Upper lobe of left lung (tissue), 6 donors: Measurements from ENCODE around the gene ASTN2. TPM values are rescaled to one million over a fixed set of nuclear protein-coding genes. Genes with fewer than 3 reads are reported as not detected.

Experiments used
- ATAC-seq, 2 donors: fragments of 200-7000 bp; cut with Tn5 transposase; one replicate each; pipeline ENCODE4 v1.9.1; 2022; ENCODE audit warnings: mild to moderate bottlenecking in 2 of 2, moderate library complexity in 2 of 2; ENCODE audit not compliant: low FRiP score in 2 of 2
- DNase-seq, 2 donors: peaks; one replicate each; pipeline ENCODE4 v3.0.0-alpha.2; 2019 to 2020
- H3K27ac ChIP-seq, 4 donors: fragments of 200-600 bp; sonication (generic); one replicate each; pipeline ENCODE4 v1.5.1; 2016 to 2019
- H3K27me3 ChIP-seq, 4 donors: fragments of 200-600 bp; sonication (generic); one replicate each; pipeline ENCODE4 v1.5.1; 2017 to 2019
- H3K36me3 ChIP-seq, 4 donors: fragments of 200-600 bp; sonication (generic); one replicate each; pipeline ENCODE4 v1.5.1; 2016 to 2019
- H3K4me1 ChIP-seq, 4 donors: fragments of 200-600 bp; sonication (generic); one replicate each; pipeline ENCODE4 v1.5.1; 2018 to 2019
- H3K4me3 ChIP-seq, 4 donors: fragments of 200-600 bp; sonication (generic); one replicate each; pipeline ENCODE4 v1.5.1; 2017 to 2019; ENCODE audit warnings: mild to moderate bottlenecking in 2 of 4, moderate library complexity in 1 of 4
- H3K9me3 ChIP-seq, 4 donors: fragments of 200-600 bp; sonication (generic); one replicate each; pipeline ENCODE4 v1.5.1; 2018 to 2019
- EP300 ChIP-seq, 4 donors: sonication (generic); formaldehyde crosslinking; IDR thresholded peaks; one replicate each; pipeline ENCODE4 v1.5.1; 2017; ENCODE audit warnings: antibody characterized with exemption in 4 of 4, control low read depth in 2 of 4
- POLR2A ChIP-seq, 4 donors: fragments of 450-650 bp; IDR thresholded peaks; one replicate each; pipeline ENCODE4 v1.5.1; 2016 to 2017; ENCODE audit warnings: antibody characterized with exemption in 4 of 4, mild to moderate bottlenecking in 2 of 4
- POLR2AphosphoS5 ChIP-seq, 2 donors: sonication (generic); formaldehyde crosslinking; IDR thresholded peaks; one replicate each; pipeline ENCODE4 v1.5.1; 2017; ENCODE audit warnings: antibody characterized with exemption in 2 of 2
- WGBS, 2 donors: methylation state at CpG; one replicate each; pipeline ENCODE4 v1.1.5; 2017 to 2018; 5-methylcytosine and 5-hydroxymethylcytosine counted together
- total RNA-seq, 6 donors: library from RNA; depleted of rRNA in 4 of 6; stranded (reverse); fragments of >200 nt in 4 of 6; gene quantifications; one replicate each; pipeline versions ENCODE4 v1.1.0 to v1.2.1, GENCODE V29; 2016 to 2021
- TF ChIP-seq, protein P1 (sequence below), 6 experiments: fragments of 450-650 bp in 4 of 6; fragments of 200-600 bp in 2 of 6; sonication (generic) in 2 of 6; IDR thresholded peaks; one replicate each; pipeline ENCODE4 v1.5.1; 2016 to 2019; ENCODE audit warnings: antibody characterized with exemption in 6 of 6
- donor health status: DM: no; HTN: no; CAD: no; lungs with moderate emphysema.
- donor health status: DM: no; HTN: yes; CAD: no; lungs with severe emphysema.

ASTN2 gene
- total RNA-seq, 6 donors from 2014 or later = 2.0 to 7.5 (median 3.4) TPM

DNA sequence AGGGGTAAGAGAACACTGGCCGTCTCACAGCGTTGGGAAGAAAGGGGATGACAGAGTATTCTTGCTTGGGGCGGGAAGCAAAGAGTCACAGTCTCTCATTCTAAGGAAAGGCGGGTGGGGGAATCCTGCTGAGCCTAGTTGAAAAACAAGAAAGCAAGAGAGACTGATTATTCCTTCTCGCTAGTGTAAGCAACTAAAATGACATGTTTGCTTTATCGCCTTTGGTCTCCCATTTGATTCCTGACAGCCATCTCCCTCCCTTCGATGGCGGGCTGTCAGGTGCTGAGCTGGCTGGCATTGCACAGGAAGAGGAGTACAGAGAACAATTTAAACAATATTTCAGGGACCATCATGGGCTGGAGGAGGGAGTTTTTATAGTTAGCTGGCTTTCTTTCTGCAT is 331.3 kb downstream of the ASTN2 start:
- Histone ChIP-seq H3K4me1 (no peaks in the 10 kb centered on the region), H3K4me3 (no peak overlapping the region), H3K27me3 (no peaks in the 10 kb centered on the region), H3K9me3 (no peaks in the 10 kb centered on the region), H3K27ac (no peak overlapping the region), H3K36me3 (no peaks in the 10 kb centered on the region)
- WGBS, 2 donors = 47 to 53% methylated on average over 8 of the region's 8 CpGs
- DNase-seq = no peak
- no peak for TF ChIP-seq POLR2A (IDR thresholded peaks at IDR 0.05)
- TF ChIP-seq, protein P1, sequence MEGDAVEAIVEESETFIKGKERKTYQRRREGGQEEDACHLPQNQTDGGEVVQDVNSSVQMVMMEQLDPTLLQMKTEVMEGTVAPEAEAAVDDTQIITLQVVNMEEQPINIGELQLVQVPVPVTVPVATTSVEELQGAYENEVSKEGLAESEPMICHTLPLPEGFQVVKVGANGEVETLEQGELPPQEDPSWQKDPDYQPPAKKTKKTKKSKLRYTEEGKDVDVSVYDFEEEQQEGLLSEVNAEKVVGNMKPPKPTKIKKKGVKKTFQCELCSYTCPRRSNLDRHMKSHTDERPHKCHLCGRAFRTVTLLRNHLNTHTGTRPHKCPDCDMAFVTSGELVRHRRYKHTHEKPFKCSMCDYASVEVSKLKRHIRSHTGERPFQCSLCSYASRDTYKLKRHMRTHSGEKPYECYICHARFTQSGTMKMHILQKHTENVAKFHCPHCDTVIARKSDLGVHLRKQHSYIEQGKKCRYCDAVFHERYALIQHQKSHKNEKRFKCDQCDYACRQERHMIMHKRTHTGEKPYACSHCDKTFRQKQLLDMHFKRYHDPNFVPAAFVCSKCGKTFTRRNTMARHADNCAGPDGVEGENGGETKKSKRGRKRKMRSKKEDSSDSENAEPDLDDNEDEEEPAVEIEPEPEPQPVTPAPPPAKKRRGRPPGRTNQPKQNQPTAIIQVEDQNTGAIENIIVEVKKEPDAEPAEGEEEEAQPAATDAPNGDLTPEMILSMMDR (IDR thresholded peaks at IDR 0.05) = no peak
- ATAC-seq = no peak

DNA sequence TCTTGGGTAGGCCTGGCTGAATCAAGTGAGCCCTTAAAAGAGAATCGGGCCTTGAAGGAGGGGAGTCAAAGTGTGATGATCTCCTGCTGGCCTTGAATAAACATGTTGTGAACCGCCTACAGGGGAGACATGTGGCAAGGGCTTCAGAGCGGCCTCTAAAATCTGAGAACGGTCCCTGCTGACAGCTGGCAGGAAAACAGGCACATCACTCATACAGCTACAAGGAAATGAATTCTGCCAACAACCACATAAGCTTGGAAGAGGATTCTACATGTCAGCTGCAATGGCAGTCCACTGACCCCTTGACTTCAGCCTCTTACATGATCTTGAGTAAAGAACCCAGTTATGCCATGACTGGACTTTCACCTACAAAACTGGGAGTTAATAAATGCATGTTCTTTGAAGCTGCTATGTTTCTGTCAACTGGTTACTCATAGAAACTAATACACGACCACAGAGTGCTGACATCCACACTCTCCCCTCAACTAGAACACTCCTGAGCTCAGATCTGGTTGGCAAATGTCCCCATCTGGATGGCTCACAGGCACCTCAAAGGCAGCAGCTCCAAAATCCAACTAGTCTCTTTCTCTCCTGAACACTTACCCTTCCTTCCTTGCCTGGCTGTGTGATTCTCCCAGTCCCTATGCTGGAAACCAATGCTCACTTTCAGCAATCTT is 333.1 kb downstream of the ASTN2 start:
- H3K4me3 ChIP-seq = no peak overlapping the region
- no peak for ATAC-seq
- no peaks in the 10 kb centered on the region for H3K27me3 ChIP-seq
- no peaks in the 10 kb centered on the region for H3K36me3 ChIP-seq
- no peak for DNase-seq
- H3K9me3 ChIP-seq = no peaks in the 10 kb centered on the region
- H3K27ac ChIP-seq = no peak overlapping the region
- WGBS, 2 donors = 31 to 36% methylated on average over 5 of the region's 5 CpGs
- TF ChIP-seq POLR2AphosphoS5 (IDR thresholded peaks at IDR 0.05) (no peak), EP300 (IDR thresholded peaks at IDR 0.05) (no peak), POLR2A (IDR thresholded peaks at IDR 0.05) (no peak)
- TF ChIP-seq, protein P1 (IDR thresholded peaks at IDR 0.05) = no peak
- H3K4me1 ChIP-seq = no peaks in the 10 kb centered on the region

DNA sequence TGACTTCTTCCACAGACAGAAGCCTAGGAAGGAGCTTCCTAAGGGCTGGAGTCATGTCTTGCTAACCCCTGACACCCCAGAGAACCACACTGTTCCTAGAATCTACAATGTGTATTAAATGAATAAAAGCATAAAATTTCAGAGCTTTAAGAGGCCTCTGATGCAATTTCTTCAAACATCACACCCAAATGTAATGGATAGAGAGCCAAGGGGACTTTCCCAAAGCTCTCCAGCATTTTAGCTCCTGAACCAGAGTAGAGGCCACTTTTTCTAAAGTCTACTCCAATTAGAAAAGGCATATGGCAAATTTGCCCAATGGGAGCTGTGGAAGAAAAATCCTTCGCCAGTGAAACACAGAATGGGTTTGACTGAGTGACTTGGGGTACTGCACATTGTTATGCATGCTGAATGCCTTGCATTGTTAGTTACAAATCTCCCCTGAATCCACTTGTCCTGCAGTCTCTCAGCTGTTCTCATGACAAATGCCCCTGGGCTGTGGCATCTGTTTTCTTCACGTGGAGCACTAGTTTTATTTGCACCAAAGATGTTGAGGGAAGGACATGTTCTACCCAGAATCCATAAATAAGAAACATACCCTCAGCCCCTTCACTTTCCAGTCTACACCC is 334.0 kb downstream of the ASTN2 start:
- Histone ChIP-seq H3K4me3 (no peak overlapping the region), H3K9me3 (no peaks in the 10 kb centered on the region), H3K36me3 (no peaks in the 10 kb centered on the region), H3K27ac (no peak overlapping the region), H3K4me1 (no peaks in the 10 kb centered on the region), H3K27me3 (no peaks in the 10 kb centered on the region)
- ATAC-seq = no peak
- TF ChIP-seq, protein P1 (IDR thresholded peaks at IDR 0.05) = no peak
- no peak for TF ChIP-seq POLR2AphosphoS5 (IDR thresholded peaks at IDR 0.05)
- no peak for TF ChIP-seq EP300 (IDR thresholded peaks at IDR 0.05)
- no peak for TF ChIP-seq POLR2A (IDR thresholded peaks at IDR 0.05)
- DNase-seq = no peak
- 47 to 77% methylated on average over 2 of the region's 2 CpGs for WGBS, 2 donors

DNA sequence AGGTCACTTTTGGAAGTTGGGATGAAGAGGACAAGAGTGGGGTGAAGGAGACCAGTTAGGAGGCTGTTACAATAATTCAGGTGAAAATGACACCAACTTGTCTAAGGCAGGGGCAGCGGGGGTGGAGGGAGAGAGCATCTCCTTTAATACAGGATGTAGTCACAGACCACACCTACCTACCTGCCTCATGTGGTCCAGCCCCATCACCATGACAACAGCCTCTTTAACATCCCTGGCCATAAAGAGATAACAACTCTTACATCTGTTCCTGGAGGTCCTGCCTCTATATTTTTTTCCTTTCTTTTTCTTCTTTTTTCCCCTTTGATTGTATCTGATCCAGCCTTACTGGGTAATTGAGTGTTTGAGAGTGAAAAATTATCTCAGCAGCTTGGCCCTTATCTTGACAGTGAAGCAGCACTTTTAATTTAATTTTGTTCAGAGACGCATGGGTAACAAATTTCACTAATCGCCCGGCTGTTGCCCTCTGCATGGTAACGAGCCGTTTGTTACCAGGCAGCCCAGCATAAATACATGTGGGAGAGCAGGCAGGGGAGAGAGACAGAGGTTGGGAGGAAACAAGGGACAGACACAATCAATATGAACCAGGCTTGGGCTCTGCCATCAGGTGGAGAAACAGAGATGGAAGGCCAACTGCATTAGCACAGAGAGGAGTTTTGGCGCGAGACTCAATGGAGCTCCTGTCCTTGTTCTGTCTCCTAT is 338.1 kb downstream of the ASTN2 start:
- no peak for DNase-seq
- H3K27me3 ChIP-seq = no peaks in the 10 kb centered on the region
- H3K4me3 ChIP-seq = no peak overlapping the region
- H3K4me1 ChIP-seq = no peaks in the 10 kb centered on the region
- no peaks in the 10 kb centered on the region for H3K36me3 ChIP-seq
- no peak for ATAC-seq
- no peak overlapping the region for H3K27ac ChIP-seq
- no peak for TF ChIP-seq POLR2AphosphoS5 (IDR thresholded peaks at IDR 0.05)
- TF ChIP-seq POLR2A (IDR thresholded peaks at IDR 0.05) = no peak
- TF ChIP-seq, protein P1 (IDR thresholded peaks at IDR 0.05) = no peak
- no peak for TF ChIP-seq EP300 (IDR thresholded peaks at IDR 0.05)
- H3K9me3 ChIP-seq = no peaks in the 10 kb centered on the region
- WGBS, 2 donors = 84 to 86% methylated on average over 8 of the region's 8 CpGs
